GM12878 (cell line): ENCODE measurements around the gene CENPW. TPM values are rescaled to one million over a fixed set of nuclear protein-coding genes. Genes with fewer than 3 reads are reported as not detected.
A peak's percentile ranks its signal among the peaks of the same experiment; 100 is the strongest.

Experiments
- ATAC-seq: fragments of 200-7000 bp; cut with Tn5 transposase; 3 replicates; pipeline ENCODE4 v1.9.1; 2020; ENCODE audit warnings: mild to moderate bottlenecking, moderate library complexity
- BruUV-seq: library from RNA; stranded (reverse); fragments of 400-500 nt; replicated peaks from 2 replicates; lab custom pipeline; 2021; lab: Mats Ljungman, UMichigan
- CTCF ChIA-PET: fragments of 300-600 bp; sonication (Branson Sonifier 250); formaldehyde crosslinking; extraction: SDS; loops from one replicate; lab custom pipeline; 2021; ENCODE audit warnings: inconsistent platforms; lab: Yijun Ruan, JAX
- POLR2A ChIA-PET: fragments of 350-600 bp; formaldehyde crosslinking; extraction: SDS; loops from one replicate; lab custom pipeline; 2021; ENCODE audit warnings: inconsistent platforms; lab: Charles Lee
- RAD21 ChIA-PET: fragments of 300-600 bp; sonication (Branson Sonifier 250); formaldehyde crosslinking; loops from one replicate; lab custom pipeline; 2023; ENCODE audit warnings: antibody characterized with exemption; ENCODE audit not compliant: unreplicated experiment; lab: Charles Lee
- SMC1A ChIA-PET: fragments of 300-600 bp; sonication (Branson Sonifier 250); formaldehyde crosslinking; loops from one replicate; lab custom pipeline; 2023; ENCODE audit not compliant: unreplicated experiment, uncharacterized antibody; lab: Charles Lee
- DNase-seq: peaks from one replicate; pipeline ENCODE4 v3.0.0-alpha.2; 2011; ENCODE audit warnings: low read depth, low spot score
- FAIRE-seq: peaks from 3 replicates; lab custom pipeline; 2011; peaks lifted over from hg19 to GRCh38; lab: Jason Lieb, UNC
- H2AFZ ChIP-seq: 2 replicates; pipeline ENCODE4 v1.6.0; 2011; ENCODE audit warnings: low read depth, low read length, control low read depth; ENCODE audit not compliant: control insufficient read depth
- H3K27ac ChIP-seq: 2 replicates; pipeline ENCODE4 v1.5.1; 2011; ENCODE audit warnings: control low read depth; ENCODE audit not compliant: control insufficient read depth, insufficient read depth
- H3K27me3 ChIP-seq, 2 experiments: replicated peaks in 1 of 2; 2 replicates each; pipeline versions ENCODE4 v1.6.0 to v1.6.1; 2011; ENCODE audit warnings: low read length in 1 of 2; ENCODE audit not compliant: control insufficient read depth in 2 of 2, insufficient read depth in 2 of 2
- H3K36me3 ChIP-seq, 2 experiments: 2 replicates each; pipeline ENCODE4 v1.5.1; 2011; ENCODE audit warnings: low read length in 1 of 2; ENCODE audit not compliant: control insufficient read depth in 2 of 2, insufficient read depth in 2 of 2
- H3K4me1 ChIP-seq: 2 replicates; pipeline ENCODE4 v1.6.1; 2011; ENCODE audit warnings: mild to moderate bottlenecking, low read length, moderate library complexity, mixed read lengths; ENCODE audit not compliant: control insufficient read depth, insufficient read depth
- H3K4me2 ChIP-seq: 2 replicates; pipeline ENCODE4 v1.6.0; 2011; ENCODE audit warnings: control low read depth; ENCODE audit not compliant: control insufficient read depth, insufficient read depth
- H3K4me3 ChIP-seq: fragments of 200-600 bp; sonication (generic); 2 replicates; pipeline ENCODE4 v1.5.1; 2016
- H3K79me2 ChIP-seq: 2 replicates; pipeline ENCODE4 v1.6.0; 2011; ENCODE audit warnings: low read length; ENCODE audit not compliant: control insufficient read depth, insufficient read depth
- H3K9ac ChIP-seq: 2 replicates; pipeline ENCODE4 v1.8.0; 2011; ENCODE audit warnings: low read length, control low read depth, mixed read lengths; ENCODE audit not compliant: control insufficient read depth, insufficient read depth
- H3K9me3 ChIP-seq: replicated peaks from 3 replicates; pipeline ENCODE4 v1.5.1; 2011; ENCODE audit warnings: mild to moderate bottlenecking, low read length; ENCODE audit not compliant: control insufficient read depth, insufficient read depth
- H4K20me1 ChIP-seq: 2 replicates; pipeline ENCODE4 v1.6.0; 2011; ENCODE audit not compliant: control insufficient read depth, insufficient read depth
- CBFB ChIP-seq: IDR thresholded peaks from 2 replicates; pipeline ENCODE4 v1.6.1; 2016; ENCODE audit warnings: antibody characterized with exemption, low read depth
- POU2F2 ChIP-seq: IDR thresholded peaks from 3 replicates; pipeline ENCODE4 v1.6.1; 2011; ENCODE audit warnings: low read depth, mild to moderate bottlenecking, low read length, borderline replicate concordance
- SPI1 ChIP-seq: IDR thresholded peaks from 2 replicates; pipeline ENCODE4 v1.6.1; 2011; ENCODE audit warnings: low read depth, mild to moderate bottlenecking, low read length, moderate library complexity, borderline replicate concordance; ENCODE audit not compliant: insufficient read depth
- SRF ChIP-seq, 2 experiments: IDR thresholded peaks; 2 replicates each; pipeline ENCODE4 v1.6.1; 2011; ENCODE audit warnings: low read depth in 2 of 2, low read length in 2 of 2, mild to moderate bottlenecking in 1 of 2, moderate library complexity in 1 of 2
- STAT1 ChIP-seq: fragments of 450-650 bp; conservative IDR thresholded peaks from 2 replicates; pipeline ENCODE4 v1.6.1; 2014; ENCODE audit warnings: antibody characterized with exemption, mild to moderate bottlenecking
- SUPT20H ChIP-seq: IDR thresholded peaks from 2 replicates; pipeline ENCODE4 v1.6.1; 2011; ENCODE audit warnings: low read depth, mild to moderate bottlenecking, low read length, moderate library complexity, borderline replicate concordance; ENCODE audit not compliant: control insufficient read depth
- TCF3 ChIP-seq: IDR thresholded peaks from 2 replicates; pipeline ENCODE4 v1.6.1; 2012; ENCODE audit warnings: low read depth, mild to moderate bottlenecking, low read length, borderline replicate concordance; ENCODE audit not compliant: insufficient read depth
- ZZZ3 ChIP-seq: IDR thresholded peaks from 2 replicates; pipeline ENCODE4 v1.6.1; 2011; ENCODE audit warnings: low read depth; ENCODE audit not compliant: control insufficient read depth, insufficient read length
- WGBS: methylation state at CpG from one replicate; pipeline ENCODE4 v1.1.6; 2016; ENCODE audit warnings: low lambda C conversion rate; ENCODE audit not compliant: insufficient replicate concordance, insufficient coverage; ENCODE audit errors: missing lambda C conversion rate; 5-methylcytosine and 5-hydroxymethylcytosine counted together
- in situ Hi-C: fragments of 300-500 bp; cut with MboI; formaldehyde crosslinking; loops from 9 replicates; pipeline ENCODE4 v1.14.3; 2018; ENCODE audit warnings: mixed read lengths
- intact Hi-C: fragments of 100-400 bp; cut with micrococcal nuclease; formaldehyde crosslinking; loops from one replicate; pipeline ENCODE4 v1.14.2; 2022; ENCODE audit not compliant: unreplicated experiment
- polyA plus RNA-seq, 11 experiments: library from polyadenylated mRNA; depleted of rRNA in 4 of 11; unstranded in 6 of 11; stranded (reverse) in 5 of 11; fragments of >200 nt; fragmentation: Nextera tagmentation in 4 of 11; fragmentation: Illumina TruSeq in 1 of 11; extraction: Ambion mirVana in 4 of 11; extraction: Trizol in 1 of 11; gene quantifications; 1 replicate in 1 of 11; 2 replicates in 10 of 11; pipeline versions ENCODE4 v1.2.1 to v1.2.3, GENCODE V29; 2011 to 2016; ENCODE audit warnings: inconsistent platforms in 2 of 11, missing spikeins in 2 of 11, low read depth in 1 of 11
- total RNA-seq, 4 experiments: library from RNA; depleted of rRNA in 3 of 4; stranded (reverse); fragments of >200 nt in 3 of 4; fragmentation: Illumina TruSeq in 1 of 4; extraction: Trizol in 1 of 4; gene quantifications; 2 replicates each; pipeline versions ENCODE4 v1.2.1 to v1.2.3, GENCODE V29; 2013 to 2021
- TF ChIP-seq, protein P1 (sequence below): fragments of 450-650 bp; IDR thresholded peaks from 2 replicates; pipeline ENCODE4 v1.6.1; 2016; ENCODE audit warnings: mild to moderate bottlenecking, moderate library complexity, borderline replicate concordance

Gene CENPW
- total and polyA plus RNA-seq, 10 of the 15 experiments (the other 5 are each of a cell fraction or from before 2014, with no cell fraction given): 27.2 to 283 (median 66.8) TPM

DNA sequence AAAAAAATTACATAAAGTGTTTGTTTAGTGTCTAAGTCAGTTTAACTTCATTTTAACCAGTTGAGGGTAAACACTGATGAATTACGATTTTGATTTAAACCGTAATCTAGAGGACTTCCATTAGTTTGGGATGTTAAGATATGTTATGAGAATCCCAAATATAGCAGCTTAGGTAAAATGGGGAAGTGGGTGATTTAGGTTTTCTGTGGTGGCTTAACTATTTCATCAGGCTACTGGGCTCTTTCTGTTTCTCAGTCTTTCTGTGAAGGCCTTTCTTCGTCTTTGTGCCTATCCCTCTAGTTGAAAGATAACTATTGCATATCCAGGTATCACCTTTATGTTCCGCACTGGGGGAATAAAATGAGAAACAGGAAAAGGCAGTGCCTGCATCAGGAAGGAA lies 27.9 kb downstream of the CENPW start:
- RAD21 ChIA-PET: no interaction called here
- H3K27me3 ChIP-seq: no peaks in the 10 kb centered on the region
- H3K4me2 ChIP-seq: no peak overlapping the region
- POLR2A ChIA-PET: no interaction called here
- no peak for FAIRE-seq
- H3K4me3 ChIP-seq: no peak overlapping the region
- H2AFZ ChIP-seq: no peak overlapping the region
- H3K36me3 ChIP-seq: no peaks in the 10 kb centered on the region
- no peak overlapping the region for H3K27ac ChIP-seq
- no peak for DNase-seq
- BruUV-seq: no TSS peak
- no peaks in the 10 kb centered on the region for H3K4me1 ChIP-seq
- H3K79me2 ChIP-seq: no peaks in the 10 kb centered on the region
- H3K9ac ChIP-seq: no peak overlapping the region
- 97% methylated on average over 4 of the region's 4 CpGs for WGBS
- in situ Hi-C loops (no loop called here), intact Hi-C loops (no loop called here)
- peak; percentile 35; the same call in 2 of the 3 replicates for ATAC-seq
- no peaks in the 10 kb centered on the region for H4K20me1 ChIP-seq
- CTCF ChIA-PET: no interaction called here
- no peaks in the 10 kb centered on the region for H3K9me3 ChIP-seq
- peak; percentile 80; the same call in 1 of the 2 replicates for TF ChIP-seq SPI1
- no peak for TF ChIP-seq CBFB
- SMC1A ChIA-PET: no interaction called here

DNA sequence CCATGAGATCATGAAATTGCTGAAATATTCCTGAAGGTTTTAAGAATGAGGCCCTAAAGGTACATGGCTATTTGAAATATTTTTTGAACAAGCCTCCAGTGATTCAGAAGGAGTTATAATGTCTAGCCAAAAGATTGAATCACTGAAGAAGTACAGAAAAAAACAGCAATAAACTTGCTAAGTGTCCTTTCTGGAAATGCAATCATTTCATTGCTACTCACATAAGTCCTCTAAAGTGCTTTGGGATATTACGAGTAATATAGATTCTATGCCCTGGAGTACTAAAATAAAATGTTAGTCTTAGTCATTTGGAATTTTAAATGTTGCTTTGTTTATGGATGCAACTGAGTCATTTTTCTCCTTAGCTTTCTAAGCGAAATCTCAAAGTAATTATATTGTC lies 32.7 kb downstream of the CENPW start:
- ATAC-seq (no peak), DNase-seq (no peak), FAIRE-seq (no peak)
- CTCF ChIA-PET: interaction anchor here (0.8 to 5.3 kb wide), 2 partner anchors 11 to 72 kb away, joined by 4 to 32 read pairs; no protein-coding TSS in a partner anchor
- Histone ChIP-seq H3K9ac (no peak overlapping the region), H3K27me3 (no peaks in the 10 kb centered on the region), H3K36me3 (no peaks in the 10 kb centered on the region), H3K79me2 (no peaks in the 10 kb centered on the region), H3K9me3 (no peaks in the 10 kb centered on the region), H2AFZ (no peak overlapping the region), H4K20me1 (no peaks in the 10 kb centered on the region), H3K27ac (no peak overlapping the region), H3K4me3 (no peak overlapping the region), H3K4me1 (no peaks in the 10 kb centered on the region), H3K4me2 (no peak overlapping the region)
- RAD21 ChIA-PET: no interaction called here
- POLR2A ChIA-PET: no interaction called here
- BruUV-seq: no TSS peak
- TF ChIP-seq SRF (IDR thresholded peaks at IDR 0.05; ENCODE audit: low read depth in 2 of 2, low read length in 2 of 2) (no peak), STAT1 (no peak), TCF3 (no peak), POU2F2 (no peak), ZZZ3 (no peak), SUPT20H (no peak)
- TF ChIP-seq, protein P1, sequence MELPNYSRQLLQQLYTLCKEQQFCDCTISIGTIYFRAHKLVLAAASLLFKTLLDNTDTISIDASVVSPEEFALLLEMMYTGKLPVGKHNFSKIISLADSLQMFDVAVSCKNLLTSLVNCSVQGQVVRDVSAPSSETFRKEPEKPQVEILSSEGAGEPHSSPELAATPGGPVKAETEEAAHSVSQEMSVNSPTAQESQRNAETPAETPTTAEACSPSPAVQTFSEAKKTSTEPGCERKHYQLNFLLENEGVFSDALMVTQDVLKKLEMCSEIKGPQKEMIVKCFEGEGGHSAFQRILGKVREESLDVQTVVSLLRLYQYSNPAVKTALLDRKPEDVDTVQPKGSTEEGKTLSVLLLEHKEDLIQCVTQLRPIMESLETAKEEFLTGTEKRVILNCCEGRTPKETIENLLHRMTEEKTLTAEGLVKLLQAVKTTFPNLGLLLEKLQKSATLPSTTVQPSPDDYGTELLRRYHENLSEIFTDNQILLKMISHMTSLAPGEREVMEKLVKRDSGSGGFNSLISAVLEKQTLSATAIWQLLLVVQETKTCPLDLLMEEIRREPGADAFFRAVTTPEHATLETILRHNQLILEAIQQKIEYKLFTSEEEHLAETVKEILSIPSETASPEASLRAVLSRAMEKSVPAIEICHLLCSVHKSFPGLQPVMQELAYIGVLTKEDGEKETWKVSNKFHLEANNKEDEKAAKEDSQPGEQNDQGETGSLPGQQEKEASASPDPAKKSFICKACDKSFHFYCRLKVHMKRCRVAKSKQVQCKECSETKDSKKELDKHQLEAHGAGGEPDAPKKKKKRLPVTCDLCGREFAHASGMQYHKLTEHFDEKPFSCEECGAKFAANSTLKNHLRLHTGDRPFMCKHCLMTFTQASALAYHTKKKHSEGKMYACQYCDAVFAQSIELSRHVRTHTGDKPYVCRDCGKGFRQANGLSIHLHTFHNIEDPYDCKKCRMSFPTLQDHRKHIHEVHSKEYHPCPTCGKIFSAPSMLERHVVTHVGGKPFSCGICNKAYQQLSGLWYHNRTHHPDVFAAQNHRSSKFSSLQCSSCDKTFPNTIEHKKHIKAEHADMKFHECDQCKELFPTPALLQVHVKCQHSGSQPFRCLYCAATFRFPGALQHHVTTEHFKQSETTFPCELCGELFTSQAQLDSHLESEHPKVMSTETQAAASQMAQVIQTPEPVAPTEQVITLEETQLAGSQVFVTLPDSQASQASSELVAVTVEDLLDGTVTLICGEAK: no peak
- in situ Hi-C loops: no loop called here
- SMC1A ChIA-PET: no interaction called here
- intact Hi-C loops: no loop called here
- 98% methylated on average over 2 of the region's 2 CpGs for WGBS
